GM18508 (cell line): ENCODE measurements around the gene METTL22.
"Not testable (repeated sequence)": the region's sequence is repeated elsewhere in the genome, so short reads cannot be mapped to it uniquely, and the experiment has no call there.

Source experiments
- ATAC-seq: cut with Tn5 transposase; IDR thresholded peaks from one replicate; pipeline ENCODE4 v1.9.1; 2021; ENCODE audit warnings: moderate number of reproducible peaks; ENCODE audit not compliant: insufficient read depth, unreplicated experiment

Gene METTL22

DNA sequence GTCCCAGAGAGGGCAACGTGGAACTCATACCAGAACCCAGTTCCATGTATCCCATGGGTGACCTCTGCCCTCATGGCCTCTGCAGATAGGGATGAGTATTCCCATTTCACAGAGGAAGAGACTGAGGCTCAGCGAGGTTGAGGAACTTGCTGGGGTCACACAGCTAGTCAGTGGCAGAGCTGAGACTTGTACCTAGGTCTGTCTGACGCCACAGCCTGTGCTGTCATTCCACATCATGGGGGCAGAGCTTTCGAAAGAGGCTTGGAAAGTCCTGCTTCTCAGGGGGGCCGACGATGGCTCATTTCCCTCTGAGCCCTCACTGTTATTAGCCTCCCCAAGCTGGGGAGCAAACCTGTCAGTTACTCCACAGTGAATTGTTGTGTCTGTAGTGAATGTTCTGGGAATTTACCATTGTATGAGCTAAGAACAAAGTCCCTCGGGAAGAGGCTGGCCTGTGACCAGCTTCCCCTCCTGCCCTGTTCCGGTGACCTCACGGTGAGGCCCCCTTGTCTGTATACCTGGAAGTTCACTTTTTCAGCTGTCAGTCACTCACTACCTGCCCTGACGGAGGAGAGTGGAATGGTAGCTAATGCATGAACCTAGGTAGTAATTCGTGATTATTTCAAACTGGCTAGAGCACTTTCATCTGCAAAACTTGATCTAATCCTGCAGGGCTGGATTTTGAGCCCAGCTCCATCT is 8.9 kb downstream of the METTL22 start:
- no peak for ATAC-seq

DNA sequence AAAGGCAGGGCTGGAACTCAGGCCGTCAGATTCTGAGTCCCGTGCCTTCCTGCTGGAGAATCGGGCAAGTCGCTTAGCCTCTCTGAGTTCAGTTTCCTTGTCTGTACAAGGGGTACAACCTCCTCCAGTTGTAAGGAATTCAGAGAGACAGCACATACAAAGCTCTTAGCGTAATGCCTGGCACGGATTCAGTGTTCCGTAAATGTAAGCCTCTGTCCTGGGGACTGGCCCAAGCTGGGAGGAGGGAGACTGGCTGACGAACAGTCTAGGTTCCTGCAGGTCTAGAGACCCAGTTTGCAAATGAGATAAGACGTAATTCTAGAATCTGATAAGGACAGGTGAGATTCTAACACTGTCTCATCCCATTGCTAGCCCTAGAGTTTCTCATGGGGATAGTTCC is 9.9 kb downstream of the METTL22 start:
- no peak for ATAC-seq

DNA sequence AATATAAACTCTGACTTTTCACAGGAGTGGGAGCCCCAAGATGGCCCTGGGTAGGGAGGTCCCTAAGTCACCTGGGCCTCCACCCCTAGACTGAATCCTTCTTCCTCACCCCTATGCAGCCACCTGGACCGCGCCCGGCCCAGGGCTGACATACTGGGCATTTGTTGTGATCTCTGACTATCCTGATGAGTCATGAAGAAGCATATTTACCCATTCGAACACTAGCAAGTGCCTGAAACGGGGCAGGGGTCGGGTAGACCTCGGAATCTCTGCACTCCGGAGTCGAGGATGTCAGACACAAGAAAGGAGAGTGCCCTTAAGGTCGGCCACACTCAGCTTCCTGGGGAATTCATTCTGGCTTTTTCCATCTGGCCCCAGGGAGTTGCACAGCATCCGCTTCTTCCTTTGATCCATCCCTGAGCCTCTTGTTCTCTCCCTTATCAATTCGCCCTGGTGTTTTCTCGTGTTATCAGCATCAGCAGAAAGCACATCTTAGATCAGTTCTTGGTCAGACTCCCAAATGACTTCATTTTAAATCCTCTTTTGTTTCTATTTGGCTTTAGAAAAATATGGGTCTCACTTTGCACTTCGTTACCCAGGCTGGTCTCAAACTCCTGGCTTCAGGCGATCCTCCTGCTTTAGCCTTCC is 10.4 kb downstream of the METTL22 start:
- no peak for ATAC-seq

DNA sequence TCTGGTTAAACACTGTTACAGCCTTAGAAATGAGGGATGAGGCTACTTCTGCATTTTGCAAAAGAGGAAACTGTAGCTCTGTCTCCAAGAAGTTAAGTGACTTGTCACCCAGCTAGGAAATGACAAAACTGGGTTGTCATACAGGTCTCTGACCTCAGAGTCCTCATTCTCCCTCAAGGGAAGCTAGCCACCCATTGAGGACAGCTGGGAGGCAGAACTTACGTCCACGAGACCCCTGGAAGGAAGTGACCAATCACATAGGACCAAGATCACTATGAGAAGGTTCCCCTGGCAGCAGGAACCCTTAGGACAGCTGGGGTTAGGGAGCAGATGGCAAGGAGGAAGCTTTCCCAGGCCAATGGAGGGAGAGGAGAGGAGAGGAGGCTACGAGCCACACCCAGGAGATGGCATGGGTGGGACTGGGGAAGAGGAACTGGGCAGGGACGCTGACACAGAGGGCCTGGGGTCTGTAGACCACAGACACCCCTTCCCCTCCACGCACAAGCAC is 11.2 kb downstream of the METTL22 start:
- ATAC-seq: no peak

DNA sequence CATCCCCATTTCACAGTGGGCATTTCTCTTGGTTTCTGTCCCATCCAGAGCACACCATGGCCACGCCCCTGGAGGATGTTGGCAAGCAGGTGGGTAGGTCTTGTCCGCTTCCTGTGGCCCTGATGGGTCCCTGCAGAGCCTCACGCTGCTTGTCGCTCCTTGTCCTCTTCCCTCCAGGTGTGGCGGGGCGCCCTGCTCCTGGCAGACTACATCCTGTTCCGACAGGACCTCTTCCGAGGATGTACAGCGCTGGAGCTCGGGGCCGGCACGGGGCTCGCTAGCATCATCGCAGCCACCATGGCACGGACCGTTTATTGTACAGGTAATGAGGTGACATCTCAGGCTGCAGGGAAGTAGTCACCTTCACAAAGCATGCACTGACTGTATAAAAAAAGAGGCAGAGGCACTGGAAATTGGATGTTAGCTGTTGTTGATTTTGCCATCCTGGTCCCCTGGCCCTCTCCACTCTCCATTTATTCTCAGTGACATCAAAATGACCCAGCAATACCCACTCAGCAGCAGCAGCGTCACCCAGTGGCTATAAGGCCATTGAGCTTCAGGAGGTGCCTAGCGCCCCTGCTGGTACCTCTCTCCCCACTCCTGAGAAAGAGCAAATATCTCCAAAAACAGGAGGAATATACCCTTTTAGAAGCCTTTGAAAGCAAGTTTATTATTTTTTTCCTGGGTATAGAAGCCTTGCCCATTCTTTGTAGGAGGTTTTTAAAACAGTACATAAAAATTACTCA is 13.7 kb downstream of the METTL22 start:
- ATAC-seq: no peak

DNA sequence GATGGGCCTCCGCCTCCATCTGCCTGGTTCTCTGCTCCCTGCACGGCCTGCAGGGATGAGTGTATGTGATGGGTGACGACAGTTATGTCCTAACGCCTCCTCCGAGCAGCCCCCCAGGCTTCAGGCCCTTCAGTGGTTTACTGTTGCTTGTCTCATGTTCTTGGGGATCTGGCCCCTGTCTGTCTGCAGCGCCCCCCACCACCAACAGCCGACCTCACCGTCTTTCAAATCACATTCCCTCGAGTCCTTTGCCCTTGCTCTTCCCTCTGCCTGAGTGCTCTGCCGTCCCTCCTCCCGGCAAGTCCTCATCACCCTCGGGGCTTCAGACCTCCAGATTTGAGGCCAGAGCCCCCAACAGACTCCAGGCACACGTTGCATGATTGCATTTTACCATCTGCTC is 18.2 kb downstream of the METTL22 start:
- ATAC-seq: no peak

DNA sequence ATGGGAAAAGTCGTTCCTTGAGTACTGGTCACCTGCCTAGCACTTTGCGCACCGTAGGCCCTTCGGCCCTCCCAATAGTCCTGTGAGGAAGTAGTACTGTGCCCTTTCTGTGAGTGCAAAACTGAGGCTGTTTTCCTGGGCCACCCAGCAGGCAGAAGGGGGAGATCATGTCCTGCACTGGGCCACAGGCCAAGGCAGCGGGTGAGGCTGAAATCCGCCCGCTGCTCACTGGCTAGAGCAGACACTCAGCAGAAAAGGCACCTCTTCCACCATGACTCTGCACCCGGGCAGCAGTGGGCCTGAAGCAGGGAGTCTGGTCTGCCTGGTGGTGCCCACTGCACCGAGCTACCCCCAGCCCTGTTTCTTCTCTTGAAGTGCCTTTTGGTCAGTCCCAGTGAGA is 20.2 kb downstream of the METTL22 start:
- no peak for ATAC-seq

DNA sequence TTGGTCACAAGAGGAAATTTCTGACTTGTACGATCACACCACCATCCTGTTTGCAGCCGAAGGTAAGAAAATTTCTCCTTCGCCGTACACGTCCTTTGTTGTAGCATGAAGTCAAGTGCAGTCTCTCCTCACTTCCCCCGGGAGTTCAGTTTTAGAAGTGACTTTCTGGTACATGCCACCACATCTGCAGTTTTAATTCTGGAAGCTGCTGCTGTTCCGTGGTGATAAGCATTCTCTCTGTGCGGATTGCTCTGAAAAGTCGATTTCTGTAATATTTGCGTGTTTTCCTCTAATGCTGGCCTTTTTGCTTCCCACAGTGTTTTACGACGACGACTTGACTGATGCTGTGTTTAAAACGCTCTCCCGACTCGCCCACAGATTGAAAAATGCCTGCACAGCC is 20.6 kb downstream of the METTL22 start:
- ATAC-seq: no peak

DNA sequence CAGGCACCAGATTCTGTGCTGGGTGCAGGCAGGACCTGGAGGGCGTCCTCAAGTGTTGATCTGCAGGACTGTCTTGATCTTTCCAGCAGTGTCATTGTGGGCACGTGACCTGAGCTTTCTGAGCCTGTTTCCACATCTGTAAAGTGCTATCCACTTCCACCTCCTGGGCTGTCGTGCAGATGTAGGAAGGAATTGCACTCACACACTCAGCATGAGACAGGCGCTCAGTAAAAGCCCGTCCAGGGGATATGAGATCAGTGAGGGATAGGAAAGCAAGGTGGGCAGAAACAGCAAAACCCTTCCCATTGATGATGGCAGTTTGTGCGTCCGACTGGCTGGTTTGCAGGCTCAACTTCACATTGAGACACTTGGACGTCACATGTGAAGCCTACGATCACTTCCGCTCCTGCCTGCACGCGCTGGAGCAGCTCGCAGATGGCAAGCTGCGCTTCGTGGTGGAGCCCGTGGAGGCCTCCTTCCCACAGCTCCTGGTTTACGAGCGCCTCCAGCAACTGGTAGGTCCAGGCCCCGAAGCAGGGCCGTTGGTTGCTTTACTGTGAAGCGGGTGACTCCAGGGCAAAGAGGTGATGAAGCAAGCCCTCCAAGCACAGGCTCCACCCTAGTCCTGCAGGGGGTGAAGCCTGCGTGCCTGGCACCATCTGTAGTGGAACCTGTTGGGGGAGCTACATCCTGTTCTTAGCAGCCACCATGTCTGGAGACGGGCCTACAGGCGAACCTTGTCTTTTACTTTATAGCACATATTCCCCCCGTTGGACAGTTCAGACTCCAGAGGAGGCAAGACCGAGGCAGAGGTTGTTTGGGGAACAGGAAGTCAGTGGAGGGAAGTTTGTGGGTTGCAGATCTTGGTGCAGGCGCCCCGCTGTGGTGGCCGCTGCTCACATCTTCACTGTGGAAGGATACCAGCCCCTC is 23.0 kb downstream of the METTL22 start:
- ATAC-seq: no peak

DNA sequence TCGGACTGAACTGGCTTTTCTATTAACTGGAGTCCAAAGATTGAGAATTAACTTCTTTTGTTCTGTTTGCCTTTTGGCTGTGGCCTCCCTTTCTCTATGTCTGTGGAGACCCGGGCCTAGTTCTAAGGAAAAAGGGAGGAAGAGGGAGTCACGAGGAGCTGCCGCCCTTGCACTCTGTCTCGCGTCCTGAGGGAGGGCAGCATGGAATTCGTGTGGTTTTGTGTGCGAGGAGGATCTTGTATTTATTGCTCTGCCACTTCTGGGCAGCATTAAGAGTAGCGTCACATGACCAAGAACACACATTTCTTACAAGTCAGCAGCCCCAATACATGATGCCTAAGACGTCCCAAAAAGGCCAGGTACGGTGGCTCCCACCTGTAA is 23.6 kb downstream of the METTL22 start:
- ATAC-seq: no peak

DNA sequence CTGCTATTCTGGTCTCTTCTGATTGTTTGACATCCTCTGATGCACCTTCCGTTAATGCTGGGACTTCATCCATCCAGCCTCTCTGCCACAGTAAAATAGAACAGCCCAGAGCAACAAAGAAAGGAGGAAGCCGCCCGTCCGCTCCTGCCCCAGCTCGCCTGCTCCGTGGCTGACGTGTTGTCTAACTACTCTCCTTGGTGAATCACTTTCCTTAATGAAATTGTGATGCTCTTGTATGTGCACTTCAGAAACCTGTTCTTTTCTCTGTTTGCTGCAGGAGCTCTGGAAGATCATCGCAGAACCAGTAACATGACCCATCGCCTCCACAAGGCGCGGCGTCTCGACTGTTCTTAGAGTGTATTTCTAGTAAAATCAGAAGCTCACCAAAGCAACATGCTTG is 24.3 kb downstream of the METTL22 start:
- ATAC-seq: no peak

DNA sequence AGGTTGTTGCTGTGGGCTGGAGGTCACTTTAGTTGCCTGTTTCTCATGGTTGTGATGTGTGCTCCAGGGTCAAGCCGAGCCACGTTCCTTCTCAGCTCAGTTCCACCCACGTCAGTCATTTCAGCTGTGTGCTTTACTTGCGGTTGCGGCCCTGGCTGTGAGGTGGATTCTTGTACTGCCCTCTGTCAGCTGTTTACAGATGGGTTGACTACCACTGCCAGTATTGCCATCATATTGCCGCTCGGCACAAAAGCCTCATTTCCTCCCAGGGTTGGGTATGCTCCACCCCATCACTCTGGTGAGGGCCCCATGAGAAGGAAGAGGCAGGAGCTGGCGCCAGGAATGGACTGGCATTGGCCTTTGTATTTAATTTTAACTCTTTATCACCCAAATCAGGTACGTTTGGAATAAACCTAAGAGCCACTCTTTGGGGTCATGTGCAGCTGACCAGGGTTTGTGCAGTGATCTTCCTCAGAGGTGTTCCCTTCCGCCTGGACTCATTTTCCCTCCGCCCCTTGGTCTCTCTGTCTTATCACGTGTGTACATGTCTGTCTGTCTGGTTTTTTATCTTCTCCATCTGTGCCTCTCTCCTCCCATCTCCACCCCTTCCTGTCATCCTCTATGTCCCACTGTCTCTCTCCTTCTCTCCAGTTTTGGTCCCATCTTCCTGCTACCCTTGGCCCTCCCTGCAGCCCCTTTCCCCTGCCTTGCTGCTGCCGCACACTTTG is 25.0 kb downstream of the METTL22 start:
- ATAC-seq: no peak

DNA sequence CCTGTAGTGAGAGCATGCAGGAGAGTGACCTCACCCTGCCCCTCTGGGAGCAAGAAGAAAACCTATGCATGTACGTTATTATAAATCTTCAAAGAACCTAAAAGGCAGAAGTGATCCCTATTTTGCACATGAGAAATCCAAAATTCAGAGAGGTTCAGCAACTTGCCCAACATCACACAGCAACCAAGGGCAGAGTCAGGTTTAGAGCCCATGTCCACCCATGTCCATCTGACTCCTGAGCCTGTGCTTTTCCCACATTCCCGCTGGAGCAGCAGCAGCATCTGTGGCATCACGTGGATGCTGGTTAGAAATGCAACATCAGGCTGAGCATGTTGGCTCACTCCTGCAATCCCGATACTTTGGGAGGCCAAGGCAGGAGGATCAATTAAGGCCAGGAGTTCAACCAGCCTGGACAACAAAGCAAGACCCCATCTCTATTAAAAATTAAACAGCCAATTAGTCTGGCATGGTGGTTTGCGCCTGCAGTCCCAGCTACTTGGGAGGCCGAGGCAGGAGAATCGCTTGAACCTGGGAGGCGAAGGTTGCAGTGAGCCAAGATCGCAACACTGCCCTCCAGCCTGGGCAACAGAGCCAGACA is 26.3 kb downstream of the METTL22 start:
- ATAC-seq: no peak

DNA sequence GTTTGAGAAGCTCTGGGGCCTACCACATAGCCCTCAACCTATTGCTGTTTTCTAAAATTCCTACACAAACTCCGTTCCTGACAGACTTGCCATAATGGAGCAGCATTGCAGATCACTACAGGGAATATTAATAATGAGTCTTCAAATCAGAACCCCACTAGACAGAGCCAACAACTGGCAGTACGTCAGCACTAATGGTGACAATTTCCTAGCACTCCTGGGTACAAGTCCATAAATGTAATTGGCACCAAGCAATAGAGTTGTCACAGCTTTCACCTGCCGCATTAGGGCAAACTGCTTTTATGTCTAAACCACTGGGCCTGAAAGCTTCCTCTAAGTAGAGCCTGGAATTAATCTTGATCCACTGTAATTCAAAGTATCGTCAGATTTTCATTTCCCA is 27.4 kb downstream of the METTL22 start:
- ATAC-seq: no peak

DNA sequence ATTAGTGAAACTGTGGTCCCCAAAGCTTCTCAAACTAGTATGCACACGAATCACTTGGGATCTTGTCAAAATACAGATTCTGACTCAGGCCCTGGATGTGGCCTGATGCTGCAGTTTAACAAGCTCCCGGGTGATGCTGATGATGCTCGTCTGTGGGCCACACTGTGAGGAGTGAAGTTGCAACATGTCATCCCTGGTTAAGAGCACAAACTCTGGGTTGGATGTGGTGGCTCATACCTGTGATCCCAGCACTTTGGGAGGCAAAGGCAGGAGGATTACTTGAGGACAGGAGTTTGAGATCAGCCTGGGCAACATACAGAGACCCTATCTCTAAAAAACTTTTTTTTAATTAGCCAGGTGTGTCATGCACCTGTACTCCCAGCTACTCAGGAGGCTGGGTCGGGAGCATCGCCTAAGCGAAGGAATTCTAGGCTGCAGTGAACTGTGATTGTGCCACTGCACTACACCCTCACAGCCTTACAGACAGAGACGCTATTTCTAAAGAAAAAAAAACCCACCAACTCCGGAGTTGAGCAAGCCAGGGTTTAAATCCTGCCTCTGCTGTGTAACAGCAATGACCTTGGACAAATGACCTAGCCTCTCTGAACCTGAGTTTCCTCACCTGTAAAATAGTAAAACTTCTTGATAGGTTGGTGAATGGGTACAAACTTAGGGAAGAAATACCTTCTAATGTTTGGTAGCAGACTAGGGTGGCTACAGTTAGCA is 28.5 kb downstream of the METTL22 start:
- ATAC-seq: no peak

DNA sequence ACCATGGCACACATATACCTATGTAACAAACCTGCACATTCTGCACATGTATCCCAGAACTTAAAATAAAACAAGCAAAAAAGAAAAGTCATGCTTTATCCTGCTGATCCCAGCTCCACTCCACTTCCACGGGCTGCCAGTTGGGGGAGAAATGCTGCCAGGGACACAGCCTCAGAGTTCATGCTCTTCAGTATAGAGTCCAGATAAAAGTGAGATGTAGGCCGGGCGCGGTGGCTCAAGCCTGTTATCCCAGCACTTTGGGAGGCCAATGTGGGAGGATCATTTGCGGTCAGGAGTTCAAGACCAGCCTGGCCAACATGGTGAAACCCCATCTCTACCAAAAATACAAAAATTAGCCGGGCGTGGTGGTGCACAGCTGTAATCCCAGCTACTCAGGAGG is 30.5 kb downstream of the METTL22 start:
- not testable (repeated sequence) for ATAC-seq

DNA sequence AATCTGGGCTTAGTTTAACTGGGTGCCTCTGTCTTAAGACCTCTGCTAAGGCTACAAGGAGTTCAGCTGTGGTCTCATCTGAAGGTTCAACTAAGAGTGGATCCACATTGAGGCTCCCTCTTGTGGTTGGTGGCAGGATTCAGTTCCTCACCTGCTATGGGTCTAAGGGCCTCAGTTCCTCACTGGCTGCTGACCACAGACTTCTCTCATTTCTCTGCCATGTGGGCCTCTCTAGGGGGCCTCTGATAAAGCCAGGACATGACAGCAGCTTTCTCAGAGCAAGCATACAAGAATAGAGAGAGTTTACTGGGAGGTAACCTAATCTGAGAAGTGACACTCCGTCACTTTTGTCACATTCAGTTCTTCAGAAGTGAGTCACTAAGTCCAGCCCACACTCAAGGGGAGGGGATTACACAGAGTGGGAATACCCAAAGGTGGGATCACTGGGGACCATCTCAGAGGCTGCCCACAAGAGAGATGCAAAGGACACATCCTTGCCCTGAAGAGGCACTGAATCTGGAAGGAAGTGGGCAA is 33.8 kb downstream of the METTL22 start:
- no peak for ATAC-seq

DNA sequence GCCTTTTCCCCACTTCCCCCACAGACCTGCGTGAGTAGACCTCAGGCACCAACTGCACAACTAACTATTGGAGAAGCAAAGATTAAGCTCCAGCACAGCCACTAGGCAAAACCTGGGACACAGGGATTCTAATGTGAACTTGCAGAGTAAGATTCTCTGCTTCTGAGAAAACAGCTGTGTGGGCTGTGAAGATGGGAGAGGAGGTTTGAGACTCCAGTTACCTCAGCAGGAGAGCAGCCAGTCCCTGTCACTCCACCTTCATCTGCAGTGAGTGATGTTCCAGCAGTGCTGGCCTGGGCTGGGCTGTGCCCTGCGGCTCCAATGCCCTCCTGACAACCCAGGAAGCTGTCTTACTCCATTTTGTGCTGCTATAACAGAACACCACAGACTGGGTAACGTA is 34.9 kb downstream of the METTL22 start:
- no peak for ATAC-seq
